NCI-H2227 treated with DMSO at 0.1 percent for 48 hours (cell line): Measurements from ENCODE around the gene FAM227B.
"Not testable (repeated sequence)": the region's sequence is repeated elsewhere in the genome, so short reads cannot be mapped to it uniquely, and the experiment has no call there.

Source experiments
- DNase-seq: peaks from one replicate; lab custom pipeline; 2025; lab: John Stamatoyannopoulos, UW

FAM227B gene, protein sequence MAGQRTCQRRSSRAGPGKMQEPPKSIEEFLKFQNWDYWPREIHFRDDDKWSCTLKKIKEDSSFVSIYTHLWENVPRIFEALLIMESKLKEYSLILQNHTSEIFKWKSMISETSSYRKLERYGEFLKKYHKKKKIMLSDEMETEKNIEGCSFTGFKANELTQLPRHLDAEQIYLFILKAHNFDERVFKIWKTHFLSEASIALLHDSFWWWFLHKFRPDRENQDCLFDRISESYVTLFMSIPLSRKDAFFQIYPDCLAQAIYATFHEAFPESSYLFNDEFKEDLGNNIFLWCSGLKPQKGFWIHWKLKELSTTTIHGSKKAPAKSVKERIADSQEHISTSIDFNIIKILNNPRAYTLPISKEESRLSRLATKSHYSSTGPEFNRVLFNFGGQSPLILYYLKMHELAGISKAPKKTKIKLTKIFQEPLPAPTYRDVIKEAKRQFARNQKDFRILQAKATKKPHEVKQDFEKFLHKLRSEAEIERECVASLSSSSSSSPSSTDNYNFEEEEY

DNA sequence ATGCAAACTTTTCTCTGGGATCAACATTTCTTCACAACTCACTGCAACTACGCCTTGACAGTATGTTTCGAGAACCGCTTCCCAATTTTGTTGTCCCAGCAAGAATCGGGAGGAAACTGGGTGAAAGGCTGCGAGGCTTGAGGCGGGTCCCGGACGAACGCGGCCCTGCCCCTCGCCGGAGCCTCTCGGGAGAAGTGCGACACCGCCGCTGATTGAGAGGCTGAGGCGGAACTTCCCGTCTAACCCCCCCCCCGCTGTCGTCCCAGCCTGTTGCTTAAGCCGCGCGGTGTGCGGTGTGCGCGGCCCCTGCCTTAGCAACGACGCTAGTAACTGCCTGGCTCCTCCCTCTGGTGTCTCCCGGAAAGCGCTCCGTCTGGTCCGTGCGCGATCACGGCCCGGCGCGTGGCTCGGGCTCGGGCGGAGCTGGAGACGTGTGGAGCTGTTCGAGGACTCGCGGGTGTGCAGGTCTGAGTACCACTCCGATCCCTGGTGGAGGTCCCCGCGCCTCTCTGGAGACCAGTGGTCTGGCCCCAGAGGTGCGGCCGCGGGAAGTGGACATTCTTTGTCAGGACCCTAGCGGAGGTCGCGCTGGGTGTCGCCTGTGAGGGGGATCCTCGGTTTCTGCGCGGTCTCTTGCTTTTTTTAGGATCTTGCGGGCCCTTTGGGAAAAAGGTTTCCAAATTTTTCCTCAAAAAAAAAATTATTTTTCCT, at the start of gene FAM227B, which contains the start of gene DTWD1:
TSS of gene FAM227B (minus strand) at position 161 of the 711 bp plus-strand sequence. CDS start 5,647 bp downstream, outside the sequence.
TSS of gene DTWD1 (plus strand) at position 391 of the 711 bp plus-strand sequence. CDS start 4,120 bp downstream, outside the sequence.
- DNase-seq = peak; percentile 93

DNA sequence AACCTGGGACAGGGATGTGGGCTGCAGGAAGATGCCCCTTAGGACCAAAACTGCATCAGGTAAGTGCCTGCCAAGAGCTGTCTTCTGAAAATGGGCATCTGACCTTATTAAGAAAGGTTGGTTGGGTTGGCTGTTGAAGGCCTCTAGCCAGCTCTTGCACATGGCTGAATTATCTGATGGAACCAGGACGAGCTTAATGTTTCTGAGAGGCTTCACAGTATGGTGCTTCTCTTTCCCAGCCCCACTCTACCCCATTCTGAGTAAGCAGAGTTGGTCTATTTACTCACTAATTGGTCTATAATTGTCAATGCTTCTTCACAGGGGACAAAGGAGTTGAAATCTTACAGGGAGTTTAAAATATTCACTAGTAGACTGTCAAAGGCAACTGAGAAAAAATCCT, 48.7 kb upstream of the FAM227B start:
- no peak for DNase-seq

DNA sequence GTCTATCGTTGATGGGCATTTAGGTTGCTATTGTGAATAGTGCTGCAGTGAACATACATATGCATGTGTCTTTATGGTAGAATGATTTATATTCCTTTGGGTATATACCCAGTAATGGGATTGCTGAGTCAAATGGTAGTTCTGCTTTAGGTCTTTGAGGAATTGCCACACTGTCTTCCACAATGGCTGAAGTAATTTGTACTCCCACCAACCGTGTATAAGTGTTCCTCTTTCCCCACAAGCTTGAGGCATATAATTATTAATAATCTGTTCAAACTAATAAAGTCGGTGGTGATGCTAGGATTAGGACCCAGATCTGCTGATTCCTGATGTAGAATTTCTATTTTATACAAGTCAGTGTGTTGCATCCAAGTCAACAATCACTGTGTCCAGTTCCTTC, 45.9 kb upstream of the FAM227B start:
- not testable (repeated sequence) for DNase-seq

DNA sequence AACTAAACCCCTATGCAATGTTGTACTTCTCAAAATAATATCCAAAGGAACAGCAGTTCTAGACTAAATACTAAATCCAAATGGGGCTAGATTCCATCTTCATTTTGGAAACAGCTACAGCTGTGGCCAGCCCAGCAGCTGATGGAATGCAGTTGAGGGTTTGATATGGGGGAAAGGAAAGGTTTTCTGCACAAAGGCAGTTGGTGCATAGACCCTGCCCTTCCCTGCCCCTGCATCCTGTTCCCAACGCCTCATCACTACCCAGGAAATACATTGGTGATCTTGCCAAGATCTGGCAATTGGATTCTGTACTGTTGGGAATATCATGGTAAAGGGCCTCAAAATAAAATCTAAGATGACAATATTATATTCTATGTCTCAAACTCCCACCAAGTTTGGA, 44.1 kb upstream of the FAM227B start:
- no peak for DNase-seq

DNA sequence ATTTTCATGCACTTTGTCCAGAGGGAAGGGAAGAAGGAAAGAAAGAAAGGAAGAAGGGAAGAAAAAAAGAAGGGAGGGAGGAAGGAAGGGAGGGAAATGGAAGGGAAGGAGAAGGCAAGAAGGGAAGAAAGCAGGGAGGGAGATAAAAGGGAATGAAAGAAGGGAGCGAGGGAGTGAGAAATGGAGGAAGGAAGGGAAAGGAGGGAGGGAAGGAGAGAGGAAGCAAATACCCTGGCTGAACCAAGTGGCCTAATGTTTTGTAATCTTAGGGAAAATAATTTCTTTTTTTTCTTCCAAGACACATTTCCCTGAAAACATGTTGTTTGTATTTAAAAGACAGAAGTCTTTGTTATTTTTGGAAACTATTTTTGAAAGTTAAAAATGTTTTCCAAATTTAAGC, 36.1 kb upstream of the FAM227B start:
- DNase-seq = no peak

DNA sequence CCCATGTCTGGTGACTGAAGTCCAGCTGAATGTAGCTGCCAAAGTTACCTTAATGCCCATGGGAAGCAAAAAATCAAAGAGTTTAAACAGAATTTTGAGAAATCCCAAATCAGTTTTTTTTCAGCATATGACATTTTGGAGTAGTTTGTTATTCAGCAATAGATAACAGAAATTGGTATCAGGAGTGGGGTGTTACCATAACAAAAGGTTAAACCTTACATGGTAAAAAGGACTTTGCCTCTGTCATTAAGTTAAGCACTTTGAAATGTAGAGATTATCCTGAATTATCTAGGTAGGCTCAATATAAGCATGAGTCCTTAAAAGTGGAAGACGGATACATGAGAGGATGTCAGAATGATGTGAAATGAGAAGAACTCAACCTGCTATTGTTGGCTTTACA, 32.3 kb upstream of the FAM227B start:
- DNase-seq = no peak

GRCh38 chr15:49650676-49651075, 30.1 kb upstream of the FAM227B start:
- DNase-seq = no peak

DNA sequence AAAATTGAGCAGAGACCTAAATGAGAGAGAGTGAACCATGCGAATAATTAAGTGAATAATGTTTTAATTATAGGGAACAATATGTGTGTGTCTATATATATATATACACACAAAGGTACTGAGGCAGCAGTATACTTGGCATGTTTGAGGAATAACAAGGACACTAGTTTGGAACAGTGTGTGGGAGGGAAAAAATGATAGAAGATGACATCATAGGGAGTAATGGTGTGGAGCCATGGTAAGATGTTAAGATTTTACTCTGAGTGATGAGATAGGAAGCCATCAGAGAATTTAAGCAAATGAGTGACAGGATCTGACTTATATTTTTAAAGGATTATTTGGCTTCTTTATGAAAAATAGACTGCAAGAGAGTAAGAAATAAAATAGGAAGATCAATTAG, 29.4 kb upstream of the FAM227B start:
- DNase-seq = no peak

DNA sequence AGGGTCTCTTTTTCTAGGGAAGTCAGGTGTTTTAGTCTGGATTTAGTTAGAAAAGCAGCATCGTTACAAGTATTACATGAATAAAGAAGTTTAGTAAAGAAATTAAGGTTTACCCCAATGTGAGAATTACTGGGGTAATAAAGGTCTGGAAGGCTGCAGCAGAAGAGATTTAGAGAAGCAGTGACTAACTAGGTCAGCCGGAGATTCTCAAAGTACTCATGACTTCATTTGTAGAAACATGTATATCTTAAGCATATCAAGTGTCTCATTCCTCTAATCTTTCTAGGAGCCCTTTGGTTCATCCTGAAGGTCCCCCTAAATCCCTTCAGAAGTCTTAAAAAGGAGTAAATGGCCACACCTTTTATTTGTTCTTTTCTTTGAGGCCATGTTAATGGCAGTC, 26.3 kb upstream of the FAM227B start:
- DNase-seq = no peak

- no peak for DNase-seq
These were observed 25.3 kb upstream of the FAM227B start for GRCh38 chr15:49645941-49646340.

DNA sequence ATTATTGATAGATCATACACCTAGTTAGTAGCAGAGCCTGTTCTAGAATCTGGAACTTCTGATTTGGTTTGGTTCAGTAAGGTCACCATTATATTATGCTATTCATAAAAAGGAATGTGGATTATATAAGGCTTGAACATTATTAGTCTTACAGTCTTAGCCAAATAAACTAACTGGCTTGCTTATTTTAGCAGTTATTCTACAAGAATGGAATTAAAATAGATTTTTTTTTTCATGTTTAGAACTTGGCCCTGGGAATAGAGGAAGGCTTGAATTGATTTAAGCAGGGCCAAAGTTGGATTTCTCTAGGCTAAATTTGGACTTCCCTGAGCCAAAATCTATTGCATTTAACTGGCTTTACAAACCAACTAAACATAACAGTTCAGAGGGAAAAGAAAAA, 24.7 kb upstream of the FAM227B start:
- no peak for DNase-seq

- no peak for DNase-seq
These were observed 23.8 kb upstream of the FAM227B start for GRCh38 chr15:49644364-49644794.

DNA sequence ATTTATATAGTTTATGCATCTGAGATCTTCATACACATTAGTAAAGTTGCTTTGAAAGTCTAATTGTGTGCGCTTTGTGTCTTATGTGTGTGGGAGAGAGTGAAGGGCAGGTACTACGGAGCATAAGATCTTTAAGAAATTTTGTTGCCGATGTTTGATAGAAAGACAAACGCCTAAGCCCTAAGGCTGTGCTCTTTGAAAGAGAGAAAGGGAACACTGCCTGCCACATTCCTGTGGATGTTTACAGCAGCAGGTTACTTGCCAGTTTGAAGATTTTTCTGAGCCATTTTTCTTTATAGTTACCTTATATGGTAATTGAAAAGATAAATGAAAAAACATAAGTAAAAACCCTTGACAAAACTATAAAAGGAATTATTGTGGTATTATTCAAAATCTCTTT, 17.2 kb upstream of the FAM227B start:
- no peak for DNase-seq

GRCh38 chr15:49628379-49628778, 7.8 kb upstream of the FAM227B start:
- DNase-seq = no peak

DNA sequence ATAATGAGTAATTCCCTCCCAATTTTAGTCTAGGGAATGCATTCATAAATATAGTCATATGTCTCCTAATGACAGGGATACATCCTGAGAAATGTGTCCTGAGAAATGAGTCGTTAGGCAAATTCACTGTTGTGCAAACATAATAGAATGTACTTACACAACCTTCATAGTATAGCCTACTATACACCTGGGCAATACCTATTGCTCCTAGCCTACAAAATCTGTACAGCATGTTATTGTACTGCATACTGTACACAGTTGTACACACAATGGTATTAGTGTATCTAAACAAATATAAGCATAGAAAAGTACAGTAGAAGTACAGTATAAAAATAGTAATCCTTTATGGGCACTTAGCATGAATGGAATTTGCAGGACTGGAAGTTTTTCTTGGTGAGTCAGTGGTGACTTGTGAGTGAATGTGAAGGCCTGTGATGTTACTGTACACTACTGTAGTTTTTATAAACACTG, 6.8 kb upstream of the FAM227B start:
- DNase-seq = no peak

GRCh38 chr15:49625460-49626036, 4.9 kb upstream of the FAM227B start:
- no peak for DNase-seq

- DNase-seq = no peak
These were observed 3.4 kb upstream of the FAM227B start for GRCh38 chr15:49624056-49624455.

DNA sequence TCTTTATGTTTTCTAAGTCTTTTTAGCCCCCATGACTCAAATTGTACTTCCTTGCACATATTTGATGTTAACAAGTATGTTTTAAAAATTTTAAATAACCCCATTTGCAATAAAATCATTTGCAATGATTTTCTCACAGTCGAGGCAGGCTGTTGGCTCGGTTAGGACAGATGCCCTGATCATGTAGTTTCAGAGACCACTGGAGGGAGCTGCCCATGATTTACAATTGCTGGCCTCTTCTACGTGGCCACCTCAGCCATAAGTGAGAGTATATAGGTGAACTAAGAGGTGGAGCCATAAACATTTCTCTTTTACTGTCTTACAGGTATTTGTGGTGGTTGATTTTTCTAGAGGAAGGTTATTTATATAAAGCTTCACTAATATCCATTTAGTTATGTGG, 1.9 kb upstream of the FAM227B start:
- peak; percentile 2 for DNase-seq

GRCh38 chr15:49621887-49622286, 1.3 kb upstream of the FAM227B start:
- peak; percentile 41 for DNase-seq

DNA sequence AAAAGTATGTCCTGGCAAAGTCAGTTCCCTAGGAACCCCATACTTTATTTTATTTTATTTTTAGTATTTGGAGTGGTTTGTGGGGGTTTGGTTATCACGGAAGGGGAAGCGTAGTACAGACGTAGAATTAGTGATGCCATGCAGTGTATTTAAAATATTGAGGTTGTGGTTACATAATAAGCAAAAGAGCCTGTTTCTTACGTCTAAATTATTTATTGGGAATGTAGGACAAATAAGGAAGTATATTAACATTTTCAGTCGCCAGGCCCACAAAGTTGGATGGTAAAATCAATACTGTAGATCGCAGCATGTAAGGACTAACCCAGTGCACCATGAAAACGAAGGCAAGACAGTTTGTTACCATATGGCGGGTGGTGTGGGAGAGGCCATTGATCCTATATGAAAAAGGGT, 788 bp upstream of the FAM227B start:
- DNase-seq = peak; percentile 63

- DNase-seq = no peak
These were observed 419 bp downstream of the FAM227B start for GRCh38 chr15:49620199-49620598.

DNA sequence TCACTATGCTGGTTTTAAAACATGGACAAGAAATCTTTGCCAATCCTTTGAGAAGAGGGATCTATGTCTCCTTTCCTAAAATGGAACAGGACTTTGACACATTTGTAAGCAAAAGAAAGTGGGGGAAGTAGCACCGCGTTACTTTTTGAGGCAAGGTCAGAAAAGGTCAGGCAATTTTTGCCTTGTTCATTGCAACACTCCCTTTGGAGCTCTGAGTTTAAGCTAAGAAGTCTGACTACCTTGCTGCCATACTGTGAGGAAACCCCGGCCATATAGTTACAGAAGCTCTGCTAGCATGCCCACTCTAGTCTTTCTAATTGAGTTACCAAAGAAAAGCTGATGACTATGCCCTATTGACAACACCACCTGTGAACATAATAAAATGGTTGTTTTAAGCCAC, 1.4 kb downstream of the FAM227B start:
- no peak for DNase-seq
